NCI-H526 treated with DMSO at 0.1 percent for 48 hours (cell line): ENCODE data around the gene CD8B2.
"Not testable (repeated sequence)": the region's sequence is repeated elsewhere in the genome, so short reads cannot be mapped to it uniquely, and the experiment has no call there.

ENCODE experiments used
- DNase-seq: peaks from one replicate; lab custom pipeline; 2025; lab: John Stamatoyannopoulos, UW

The CD8B2 gene

DNA sequence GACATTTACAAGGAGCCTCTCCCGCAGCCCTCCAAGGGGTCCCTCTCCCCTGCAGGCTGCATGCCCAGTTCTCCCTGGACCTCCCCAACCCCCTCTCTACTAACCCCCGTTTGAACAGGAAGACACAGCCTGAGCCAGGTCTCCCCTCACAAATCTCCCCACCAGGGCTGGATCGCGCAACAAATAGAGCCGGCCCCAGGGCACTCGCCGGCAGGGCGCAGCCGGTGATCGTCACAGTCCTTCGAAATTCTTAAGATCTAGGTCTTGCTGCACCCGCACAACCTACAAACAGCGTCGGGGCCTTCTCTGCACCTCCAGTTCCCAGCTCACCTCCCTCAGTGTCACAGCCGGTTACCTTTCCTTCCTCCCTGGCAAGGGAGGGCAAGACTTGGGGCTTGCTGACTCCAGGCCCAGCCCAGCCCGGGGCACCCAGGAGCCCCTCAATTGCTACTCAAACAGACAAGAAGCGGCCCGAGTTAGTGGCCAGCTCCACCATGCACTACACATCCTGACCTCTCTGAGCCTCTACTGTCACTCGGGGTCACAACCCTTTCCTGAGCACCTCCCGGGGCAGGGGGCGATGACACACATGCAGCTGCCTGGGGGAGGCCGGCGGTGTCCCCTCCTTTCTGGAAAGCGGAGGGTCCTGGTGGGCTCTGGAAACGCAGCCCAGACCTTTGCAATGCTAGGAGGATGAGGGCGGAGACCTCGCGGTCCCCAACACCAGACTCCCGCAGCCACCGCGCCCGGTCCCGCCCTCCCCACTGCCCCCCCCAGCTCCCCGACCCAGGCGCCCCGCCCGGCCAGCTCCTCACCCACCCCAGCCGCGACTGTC, at the start of gene CD8B2:
TSS of gene CD8B2 (plus strand) at position 814 of the 835 bp plus-strand sequence. CDS start 63 bp downstream, outside the sequence.
- DNase-seq: not testable (repeated sequence)

DNA sequence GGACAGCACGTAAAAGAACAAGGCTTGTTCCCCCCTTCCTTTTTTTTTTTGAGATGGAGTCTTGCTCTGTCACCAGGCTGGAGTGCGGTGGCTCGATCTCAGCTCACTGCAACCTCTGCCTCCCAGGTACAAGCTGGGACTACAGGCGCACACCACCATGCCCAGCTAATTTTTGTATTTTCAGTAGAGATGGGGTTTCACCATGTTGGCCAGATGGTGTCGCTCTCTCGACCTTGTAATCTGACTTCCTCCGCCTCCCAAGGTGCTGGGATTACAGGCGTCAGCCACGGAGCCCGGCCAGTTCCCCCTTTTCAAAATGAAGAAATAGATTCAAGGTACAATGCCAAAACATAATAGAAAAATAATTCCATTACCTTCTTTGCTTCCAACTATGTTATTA, 25.3 kb upstream of the CD8B2 start:
- DNase-seq: not testable (repeated sequence)

DNA sequence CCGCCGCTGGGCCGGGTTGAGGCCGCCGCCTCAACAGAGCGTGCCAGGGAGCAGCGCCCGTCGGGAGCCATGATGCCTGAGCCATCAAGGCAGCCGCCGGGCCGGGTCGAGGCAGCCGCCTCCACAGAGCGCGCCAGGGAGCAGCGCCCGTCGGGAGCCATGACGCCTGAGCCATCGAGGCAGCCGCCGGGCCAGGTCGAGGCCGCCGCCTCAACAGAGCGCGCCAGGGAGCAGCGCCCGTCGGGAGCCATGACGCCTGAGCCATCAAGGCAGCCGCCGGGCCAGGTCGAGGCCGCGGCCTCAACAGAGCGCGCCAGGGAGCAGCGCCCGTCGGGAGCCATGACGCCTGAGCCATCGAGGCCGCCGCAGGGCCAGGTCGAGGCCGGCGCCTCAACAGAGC, 19.6 kb upstream of the CD8B2 start:
- not testable (repeated sequence) for DNase-seq

DNA sequence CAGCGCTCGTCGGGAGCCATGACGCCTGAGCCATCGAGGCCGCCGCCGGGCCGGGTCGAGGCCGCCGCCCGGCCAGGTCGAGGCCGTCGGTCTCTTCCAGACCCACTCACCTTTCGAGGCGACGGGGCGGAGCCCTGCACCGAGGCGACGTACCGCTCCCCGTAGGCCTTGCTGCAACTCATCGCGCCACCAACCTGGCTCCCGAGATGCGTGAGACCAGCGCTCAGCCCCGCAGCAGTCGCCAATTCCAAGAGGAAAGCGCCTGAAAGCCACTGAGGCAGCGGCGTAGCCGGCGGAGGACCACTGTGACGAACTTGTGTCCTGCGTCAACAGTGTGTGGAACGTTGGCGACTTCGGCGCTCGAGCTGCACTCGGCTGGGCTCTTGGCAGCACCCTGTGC, 19.1 kb upstream of the CD8B2 start, which contains the start of gene RGPD3:
TSS of gene RGPD3 (minus strand) at position 307 of the 400 bp plus-strand sequence. CDS start at position 182, 125 bp downstream.
- DNase-seq: not testable (repeated sequence)

DNA sequence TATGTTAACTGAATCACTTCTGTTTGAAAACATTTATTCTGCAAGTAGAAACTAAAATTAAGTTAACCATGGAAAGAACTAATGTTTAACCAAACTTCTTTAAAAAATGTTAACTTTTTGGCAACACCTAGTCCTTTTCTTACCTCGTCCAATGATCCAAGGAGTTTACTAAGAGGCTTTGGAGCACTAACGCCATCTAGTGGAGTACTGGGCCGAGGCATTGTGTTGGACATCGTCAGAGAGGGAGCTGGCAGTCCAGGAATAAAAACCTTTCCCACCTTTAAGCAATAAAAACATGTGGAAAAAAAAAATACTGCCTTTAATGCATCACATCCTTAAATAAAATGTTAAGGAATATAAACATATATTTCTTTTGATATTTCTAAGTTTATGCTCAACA, 16.5 kb upstream of the CD8B2 start:
- DNase-seq: not testable (repeated sequence)

DNA sequence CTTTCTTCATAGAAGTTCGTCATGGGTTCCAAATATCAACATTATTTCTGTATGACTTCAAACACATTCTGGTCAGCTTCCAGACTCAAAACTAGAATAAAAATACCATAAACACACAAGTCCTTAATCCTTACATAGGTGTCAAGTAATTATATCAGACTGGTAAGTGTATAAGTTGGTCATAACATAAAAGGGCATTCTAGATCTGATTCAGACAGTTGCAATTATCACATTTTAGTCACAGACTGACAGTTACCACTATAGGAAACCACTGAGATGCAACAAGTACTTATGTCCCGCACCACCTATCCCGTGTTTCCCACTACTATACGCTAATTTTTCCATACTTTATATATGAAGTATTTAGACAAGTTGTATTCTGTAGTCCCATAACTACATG, 9.5 kb upstream of the CD8B2 start:
- not testable (repeated sequence) for DNase-seq

DNA sequence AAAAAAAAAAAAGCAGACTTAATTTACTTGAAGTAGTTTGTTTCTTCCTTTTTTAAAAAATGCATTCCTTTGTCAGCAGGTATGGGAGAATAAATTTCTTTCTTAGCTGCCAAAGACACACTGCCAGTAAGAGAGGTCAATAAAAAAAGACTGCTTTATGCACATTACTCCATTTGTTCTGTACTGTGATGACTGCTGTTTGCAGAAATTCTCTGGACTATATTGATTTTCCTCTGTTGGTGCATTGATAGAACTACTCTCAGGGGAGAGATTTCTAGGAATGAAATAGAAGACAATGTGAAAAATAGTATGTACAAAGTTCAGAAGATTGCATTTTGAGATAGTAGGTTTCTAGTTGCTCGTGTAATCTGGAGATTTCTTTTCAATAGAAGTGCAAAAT, 7.6 kb upstream of the CD8B2 start:
- DNase-seq: not testable (repeated sequence)

DNA sequence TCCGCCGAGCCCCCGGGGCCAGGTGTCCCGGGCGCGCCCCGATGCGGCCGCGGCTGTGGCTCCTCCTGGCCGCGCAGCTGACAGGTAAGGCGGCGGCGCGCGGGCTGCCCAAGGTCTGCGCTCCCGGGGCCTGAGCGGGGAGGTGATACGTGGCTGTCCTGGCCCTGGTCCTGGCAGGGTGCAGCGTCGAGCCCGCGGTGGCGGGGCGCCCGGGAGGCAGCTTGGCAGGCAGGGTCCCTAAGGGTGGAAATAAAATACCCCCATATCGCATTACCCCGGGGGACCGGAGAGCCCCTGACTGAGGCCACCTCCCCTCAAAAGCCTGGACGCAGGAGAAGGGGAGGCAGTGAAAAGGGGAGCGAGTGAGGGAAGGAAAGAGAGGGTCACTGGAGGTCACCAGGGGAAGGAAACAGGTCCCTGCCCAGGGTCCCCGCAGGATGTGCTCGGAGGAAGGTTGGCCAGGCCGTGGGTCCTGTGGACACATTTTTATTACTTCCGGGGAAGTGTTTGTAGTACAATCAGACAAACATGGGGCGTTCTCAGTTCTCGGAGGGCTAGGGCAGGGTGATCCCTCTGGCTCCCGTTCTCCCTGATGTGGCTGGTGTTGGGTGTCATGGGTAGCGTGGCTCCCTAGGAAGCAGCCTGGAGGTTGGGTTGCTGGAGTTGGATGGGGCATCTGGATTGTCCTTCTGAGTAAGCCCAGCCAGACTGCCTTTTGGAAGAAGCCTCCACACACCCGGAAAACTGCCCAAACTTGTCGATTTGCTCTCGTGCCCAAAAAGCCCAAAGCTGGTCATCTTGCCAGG, 425 bp downstream of the CD8B2 start:
- DNase-seq: not testable (repeated sequence)

DNA sequence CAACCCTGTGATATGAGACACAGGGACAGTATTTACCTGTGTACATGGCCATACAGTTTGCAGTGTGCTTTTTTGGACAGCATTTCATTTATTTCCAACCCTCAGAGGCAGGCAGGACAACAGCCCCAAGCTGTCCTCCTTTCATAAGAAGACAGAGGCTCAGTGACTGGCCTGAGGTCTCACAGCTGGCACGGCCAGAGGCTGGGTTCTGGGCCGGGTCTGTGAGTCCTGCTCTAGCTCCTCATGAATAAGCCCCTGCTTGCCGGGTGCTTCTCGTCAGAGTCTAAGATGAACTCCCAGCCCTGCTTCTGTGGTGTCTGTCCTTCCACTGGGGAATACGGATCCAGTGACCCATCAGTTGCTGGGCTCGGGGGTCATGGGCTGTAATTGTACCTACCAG, 2.5 kb downstream of the CD8B2 start:
- not testable (repeated sequence) for DNase-seq

DNA sequence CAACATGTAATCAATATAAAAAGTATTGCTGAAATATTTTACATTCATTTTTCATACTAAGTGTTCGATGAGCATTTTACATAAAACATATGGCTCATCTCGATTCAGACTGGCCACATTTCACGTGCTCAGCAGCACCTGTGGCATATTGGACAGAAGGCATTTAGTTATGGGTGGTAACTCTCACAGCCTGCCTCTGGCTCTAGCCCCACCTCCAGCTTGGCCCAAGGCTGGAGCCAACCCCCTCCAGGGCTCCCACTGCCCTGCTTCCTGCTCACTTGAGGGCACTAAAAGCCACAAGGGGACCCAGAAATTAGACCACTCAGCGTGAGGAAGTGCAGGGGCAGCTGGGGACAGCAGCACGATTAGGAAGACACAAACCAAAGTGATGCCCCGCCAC, 5.2 kb downstream of the CD8B2 start:
- DNase-seq: not testable (repeated sequence)

DNA sequence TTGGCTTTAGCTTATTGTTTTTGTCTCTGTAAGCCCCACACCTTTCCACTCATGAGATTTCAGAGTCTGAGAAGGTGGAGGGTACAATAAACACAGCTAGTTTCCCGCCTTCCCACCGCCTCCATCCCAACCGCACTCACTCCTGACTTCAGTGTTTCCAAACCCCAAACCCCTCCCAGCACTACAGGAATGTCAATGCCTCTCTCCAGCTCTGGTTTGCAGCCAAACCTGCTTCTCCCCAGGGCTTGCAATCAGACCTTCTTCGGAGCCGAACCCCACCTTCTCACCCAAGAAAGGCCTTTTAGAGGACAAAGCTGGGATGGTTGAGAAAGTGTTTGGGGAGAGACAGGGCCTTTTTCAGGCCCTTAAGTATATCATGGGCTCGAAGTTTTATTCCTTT, 5.7 kb downstream of the CD8B2 start:
- not testable (repeated sequence) for DNase-seq

DNA sequence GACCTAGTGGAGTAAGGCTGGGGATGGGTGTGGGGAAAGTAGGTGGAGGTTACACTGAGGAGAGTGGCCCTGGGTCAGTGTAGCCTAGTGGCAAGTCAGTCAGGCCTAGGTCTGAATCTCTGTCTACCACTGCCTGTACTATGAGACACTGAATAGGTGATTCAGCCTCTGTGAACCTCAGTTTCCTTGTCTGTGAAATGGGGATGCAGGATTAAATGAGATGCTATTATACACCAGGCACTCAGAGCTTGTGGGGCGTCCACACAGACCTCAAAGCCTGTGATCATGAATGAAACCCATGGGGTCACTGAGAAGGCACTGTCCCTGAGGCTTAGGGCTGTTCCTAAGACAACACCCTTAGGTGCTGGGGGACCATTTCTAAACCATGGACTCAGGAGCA, 11.4 kb downstream of the CD8B2 start:
- not testable (repeated sequence) for DNase-seq

DNA sequence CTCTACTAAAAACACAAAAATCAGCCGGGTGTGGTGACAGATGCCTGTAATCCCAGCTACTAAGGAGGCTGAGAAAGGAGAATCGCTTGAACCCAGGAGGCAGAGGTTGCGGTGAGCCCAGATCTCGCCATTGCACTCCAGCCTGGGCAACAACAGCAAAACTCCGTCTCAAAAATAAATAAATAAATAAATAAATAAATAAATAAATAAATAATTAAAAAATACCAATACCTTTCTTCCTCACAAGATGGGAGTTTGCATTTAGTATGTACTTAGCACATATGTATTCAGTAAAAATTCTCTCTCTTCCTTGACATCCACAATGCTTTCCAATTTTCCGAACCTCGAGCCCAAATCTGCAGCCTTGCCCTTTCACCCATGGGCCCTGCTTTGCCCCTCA, 13.2 kb downstream of the CD8B2 start:
- not testable (repeated sequence) for DNase-seq

DNA sequence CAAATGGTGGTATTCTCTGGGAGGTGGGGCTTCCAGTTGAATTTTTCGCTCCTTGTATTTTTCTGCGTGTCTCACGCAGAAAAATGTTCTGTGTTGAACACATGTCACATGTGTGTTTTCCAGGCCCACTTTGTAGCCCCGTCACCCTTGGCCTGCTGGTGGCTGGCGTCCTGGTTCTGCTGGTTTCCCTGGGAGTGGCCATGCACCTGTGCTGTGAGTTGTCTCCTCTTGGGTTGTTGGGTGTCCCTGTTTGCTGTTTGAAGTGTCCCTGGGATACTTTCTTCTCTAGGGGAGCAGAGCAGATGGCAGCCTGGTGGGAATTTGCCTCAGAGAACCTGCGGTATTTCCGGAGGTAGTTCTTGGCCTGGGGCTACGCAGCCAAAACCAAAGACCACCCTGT, 15.2 kb downstream of the CD8B2 start:
- not testable (repeated sequence) for DNase-seq

DNA sequence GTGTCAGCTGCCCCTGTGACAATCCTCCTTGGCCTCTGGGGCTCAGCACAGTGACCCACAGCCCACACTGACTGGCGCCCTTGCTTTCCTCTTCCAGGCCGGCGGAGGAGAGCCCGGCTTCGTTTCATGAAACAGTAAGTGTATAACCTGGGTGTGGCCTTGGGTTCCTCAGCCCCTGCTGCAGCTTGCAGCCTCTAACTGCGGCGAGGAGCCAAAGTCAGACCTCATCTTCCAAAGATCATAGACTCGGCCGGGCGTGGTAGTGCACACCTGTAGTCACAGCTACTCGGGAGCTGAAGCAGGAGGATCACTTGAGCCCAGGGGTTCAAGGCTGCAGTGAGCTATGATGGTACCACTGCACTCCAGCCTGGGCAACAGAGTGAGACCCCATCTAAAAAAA, 17.0 kb downstream of the CD8B2 start:
- DNase-seq: not testable (repeated sequence)

DNA sequence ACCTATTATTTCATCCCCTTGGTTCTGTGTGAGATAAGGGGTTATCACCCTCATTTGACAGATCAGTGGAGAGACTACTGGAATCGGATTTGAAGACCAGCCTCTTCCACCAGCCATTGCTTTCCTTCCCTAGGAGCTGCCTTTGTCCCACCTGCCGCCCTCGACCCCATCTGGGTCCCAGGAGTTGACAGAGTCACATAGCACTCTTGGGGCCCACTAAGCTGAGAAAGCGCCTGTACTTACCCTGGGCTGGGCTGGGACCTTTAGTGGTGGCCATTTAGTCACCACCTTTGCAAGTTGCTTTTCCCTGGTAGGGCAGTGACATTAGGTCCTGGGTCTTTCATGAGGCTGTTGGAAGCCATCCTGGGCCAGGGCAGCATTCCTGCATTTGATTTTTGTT, 17.6 kb downstream of the CD8B2 start:
- not testable (repeated sequence) for DNase-seq

DNA sequence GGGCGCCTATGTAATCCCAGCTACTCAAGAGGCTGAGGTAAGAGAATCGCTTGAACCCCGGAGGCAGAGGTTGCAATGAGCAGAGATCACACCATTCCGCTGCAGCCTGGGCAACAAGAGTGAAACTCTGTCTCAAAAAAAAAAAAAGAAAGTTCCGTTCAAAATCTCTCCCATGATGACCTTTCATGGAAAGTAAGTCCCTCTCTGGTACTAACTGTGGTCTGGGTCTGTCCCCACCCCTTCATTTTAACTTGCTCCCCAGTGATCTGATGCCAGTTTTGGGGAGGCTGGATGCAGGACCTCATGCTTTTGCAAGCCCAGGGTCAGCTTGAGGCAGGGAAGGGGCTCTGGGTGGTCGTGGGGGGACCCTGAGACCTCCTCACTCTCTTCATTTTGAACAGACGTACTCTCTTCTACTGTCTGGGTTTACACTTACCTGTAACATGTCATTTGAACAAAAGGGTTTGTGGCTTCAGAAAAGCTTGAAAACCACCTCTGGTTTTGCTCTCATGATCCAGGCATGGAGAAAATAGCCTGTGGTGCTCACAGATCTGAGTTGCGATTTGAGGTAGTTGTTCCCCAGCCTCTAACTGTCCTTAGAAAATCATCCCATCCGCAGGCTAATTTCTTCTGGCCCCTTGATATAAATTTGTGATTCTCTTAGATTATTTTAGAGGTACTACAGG, 19.0 kb downstream of the CD8B2 start:
- not testable (repeated sequence) for DNase-seq

DNA sequence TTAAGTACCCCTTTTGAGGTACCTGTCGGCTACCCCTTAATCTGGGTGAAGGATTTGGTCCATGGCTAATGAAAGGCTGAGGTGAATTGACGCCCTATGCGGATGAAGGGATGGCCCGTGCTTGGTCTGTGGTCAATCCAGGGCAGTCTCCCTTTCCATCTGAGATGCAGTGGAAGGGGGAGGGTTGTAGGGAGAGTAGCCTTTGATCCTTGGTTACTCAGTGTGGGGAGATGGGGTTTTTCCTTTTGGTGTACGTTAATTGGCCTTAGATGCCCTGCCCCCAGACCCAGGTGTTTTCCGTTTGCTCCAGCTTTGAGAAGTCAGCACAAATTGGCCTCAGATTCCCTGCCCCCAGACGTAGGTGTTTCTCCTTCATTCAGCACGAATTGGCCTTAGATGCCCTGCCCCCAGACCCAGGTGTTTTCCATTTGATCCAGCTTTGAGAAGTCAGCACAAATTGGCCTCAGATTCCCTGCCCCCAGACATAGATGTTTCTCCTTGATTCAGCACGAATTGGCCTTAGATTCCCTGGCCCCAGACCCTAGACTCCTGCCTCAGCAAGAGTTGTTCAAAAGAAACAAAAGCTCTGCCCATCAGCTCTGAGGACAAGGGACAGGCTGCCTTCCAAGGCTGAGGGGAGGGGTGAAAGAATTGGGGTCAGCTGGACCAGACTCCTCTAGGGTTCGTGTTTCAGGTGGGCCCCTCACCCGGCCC, 21.7 kb downstream of the CD8B2 start:
- DNase-seq: not testable (repeated sequence)

DNA sequence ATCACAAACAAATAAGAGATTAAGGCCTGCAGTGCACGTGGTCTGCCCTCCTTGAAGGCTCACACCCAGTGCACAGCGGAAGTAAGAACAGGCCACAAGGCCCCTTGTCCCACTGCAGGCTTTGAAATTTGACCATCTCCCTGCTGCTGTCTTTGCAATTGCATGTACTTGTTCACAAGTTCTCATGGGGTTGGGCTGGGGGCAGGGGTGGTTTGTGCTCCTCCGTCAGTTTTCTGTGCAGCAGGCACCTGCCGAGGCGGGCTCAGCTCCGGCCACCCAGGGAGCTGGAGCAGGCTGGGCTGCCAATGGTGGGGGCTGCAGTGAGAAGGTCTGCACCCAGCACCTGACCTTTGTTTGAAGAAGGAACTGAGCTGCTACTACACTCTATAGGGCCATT, 22.2 kb downstream of the CD8B2 start:
- DNase-seq: not testable (repeated sequence)

DNA sequence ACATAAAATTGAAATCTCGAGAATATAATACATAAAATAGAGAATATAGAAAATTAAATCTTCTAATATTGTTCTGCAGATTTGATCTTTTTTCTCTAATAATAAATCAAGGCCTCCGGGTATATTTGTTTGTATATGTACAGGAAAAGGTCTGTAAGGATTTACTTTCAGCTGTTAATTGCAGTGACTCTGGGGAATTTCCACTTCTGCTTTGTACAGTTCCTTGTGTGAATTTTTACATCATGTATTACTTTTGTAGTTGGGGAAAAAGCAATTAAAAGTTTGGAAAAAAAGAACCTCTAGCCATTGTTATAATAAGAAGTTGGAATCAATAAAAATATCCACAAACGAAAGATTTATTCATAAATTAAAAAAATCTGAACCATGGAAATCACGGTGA, 23.6 kb downstream of the CD8B2 start:
- not testable (repeated sequence) for DNase-seq

DNA sequence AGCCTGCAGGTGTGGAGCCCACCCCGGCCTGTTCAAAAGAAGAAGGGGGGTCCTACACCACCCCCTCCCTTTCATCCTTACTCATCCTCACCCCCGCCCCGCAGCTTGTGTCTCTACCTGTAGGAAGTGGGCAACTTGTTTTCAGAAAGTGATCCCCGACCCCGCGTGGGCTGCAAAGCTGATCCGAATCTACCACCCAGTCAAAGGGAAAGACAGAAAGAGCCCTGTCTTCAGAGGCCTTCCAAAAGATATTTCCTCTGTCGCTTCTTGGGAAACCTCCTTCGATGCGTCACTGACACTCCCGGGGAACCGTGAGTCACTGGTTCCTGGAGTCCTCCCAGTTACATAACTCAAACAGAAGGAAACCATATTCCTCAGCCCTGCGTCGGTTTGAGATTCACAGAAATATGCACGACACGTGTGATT, 24.3 kb downstream of the CD8B2 start:
- not testable (repeated sequence) for DNase-seq
